Endothelial cell of umbilical vein (primary cell): Measurements from ENCODE around the gene FBXW7. TPM values are rescaled to one million over a fixed set of nuclear protein-coding genes. Genes with fewer than 3 reads are reported as not detected.

ENCODE experiments used
- BruUV-seq: library from RNA; stranded (reverse); fragments of 400-500 nt; replicated peaks from 2 replicates; lab custom pipeline; 2021; lab: Mats Ljungman, UMichigan
- CTCF ChIA-PET: fragments of 300-600, 350-600 bp; sonication (Branson Sonifier 250); formaldehyde crosslinking; loops from one replicate; lab custom pipeline; 2021; ENCODE audit warnings: antibody characterized with exemption, inconsistent platforms; lab: Charles Lee
- POLR2A ChIA-PET: fragments of 300-600, 350-600 bp; sonication (Branson Sonifier 250); formaldehyde crosslinking; loops from one replicate; lab custom pipeline; 2021; ENCODE audit warnings: antibody characterized with exemption, inconsistent platforms; lab: Charles Lee
- DNase-seq: peaks from one replicate; pipeline ENCODE4 v3.0.0-alpha.2; 2011; ENCODE audit warnings: low read depth, low spot score
- FAIRE-seq: peaks from 2 replicates; lab custom pipeline; 2011; peaks lifted over from hg19 to GRCh38; lab: Jason Lieb, UNC
- H2AFZ ChIP-seq: 2 replicates; pipeline ENCODE4 v1.6.0; 2012; ENCODE audit warnings: low read depth, low read length, control low read depth, inconsistent platforms
- H3K27ac ChIP-seq: 2 replicates; pipeline ENCODE4 v1.5.1; 2011; ENCODE audit warnings: low read depth, mild to moderate bottlenecking, control low read depth, low read length, moderate library complexity; ENCODE audit not compliant: insufficient read depth
- H3K27me3 ChIP-seq, 2 experiments: 2 replicates each; pipeline versions ENCODE4 v1.6.0 to v1.6.1; 2011; ENCODE audit warnings: low read length in 2 of 2, mixed read lengths in 1 of 2; ENCODE audit not compliant: control insufficient read depth in 2 of 2, insufficient read depth in 2 of 2
- H3K36me3 ChIP-seq, 2 experiments: 2 replicates in 1 of 2; 3 replicates in 1 of 2; pipeline ENCODE4 v1.5.1; 2011; ENCODE audit warnings: low read length in 2 of 2, mild to moderate bottlenecking in 1 of 2, moderate library complexity in 1 of 2; ENCODE audit not compliant: control insufficient read depth in 2 of 2, insufficient read depth in 2 of 2; ENCODE audit errors: extremely low read depth in 1 of 2
- H3K4me1 ChIP-seq: 3 replicates; pipeline ENCODE4 v1.5.1; 2011; ENCODE audit warnings: mild to moderate bottlenecking, low read length; ENCODE audit not compliant: control insufficient read depth, insufficient read depth; ENCODE audit errors: extremely low read depth
- H3K4me2 ChIP-seq: 2 replicates; pipeline ENCODE4 v1.6.1; 2011; ENCODE audit warnings: low read length, control low read depth, mixed read lengths; ENCODE audit not compliant: insufficient read depth
- H3K4me3 ChIP-seq, 3 experiments: fragments of 200-600 bp in 1 of 3; sonication (generic), shearing (Covaris generic) in 1 of 3; replicated peaks in 1 of 3; 2 replicates each; pipeline ENCODE4 v1.5.1; 2011 to 2016; ENCODE audit warnings: control low read depth in 3 of 3, low read length in 3 of 3, mild to moderate bottlenecking in 2 of 3, inconsistent platforms in 1 of 3, low read depth in 1 of 3, moderate library complexity in 1 of 3; ENCODE audit not compliant: insufficient read depth in 1 of 3
- H3K79me2 ChIP-seq: 2 replicates; pipeline ENCODE4 v1.6.0; 2012; ENCODE audit warnings: low read length, inconsistent platforms; ENCODE audit not compliant: control insufficient read depth, insufficient read depth
- H3K9ac ChIP-seq: replicated peaks from 2 replicates; pipeline ENCODE3; 2011; ENCODE audit warnings: low read length, control low read depth; ENCODE audit not compliant: insufficient read depth; ENCODE audit errors: extremely low read depth
- H3K9me1 ChIP-seq: replicated peaks from 3 replicates; pipeline ENCODE4 v1.6.0; 2011; ENCODE audit warnings: mild to moderate bottlenecking, low read length; ENCODE audit not compliant: control insufficient read depth, insufficient read depth; ENCODE audit errors: extremely low read depth
- H3K9me3 ChIP-seq: replicated peaks from 2 replicates; pipeline ENCODE4 v1.5.1; 2012; ENCODE audit warnings: low read length, inconsistent platforms; ENCODE audit not compliant: control insufficient read depth, insufficient read depth
- H4K20me1 ChIP-seq: replicated peaks from 2 replicates; pipeline ENCODE3; 2011; ENCODE audit warnings: mild to moderate bottlenecking, low read length; ENCODE audit not compliant: control insufficient read depth, insufficient read depth; ENCODE audit errors: extremely low read depth
- EZH2 ChIP-seq: IDR thresholded peaks from 2 replicates; pipeline ENCODE4 v1.6.1; 2012; ENCODE audit warnings: borderline replicate concordance, low read depth, mild to moderate bottlenecking, moderate library complexity, low read length, inconsistent platforms; ENCODE audit not compliant: severe bottlenecking
- FOS ChIP-seq: IDR thresholded peaks from 2 replicates; pipeline ENCODE4 v1.6.1; 2011; ENCODE audit warnings: mild to moderate bottlenecking, low read length, moderate library complexity, borderline replicate concordance; ENCODE audit not compliant: insufficient read depth
- GATA2 ChIP-seq: IDR thresholded peaks from 2 replicates; pipeline ENCODE4 v1.7.0; 2011; ENCODE audit warnings: low read depth, mild to moderate bottlenecking, moderate library complexity, mixed read lengths, low read length; ENCODE audit not compliant: insufficient read length, insufficient read depth
- JUN ChIP-seq: IDR thresholded peaks from 2 replicates; pipeline ENCODE4 v1.6.1; 2011; ENCODE audit warnings: borderline replicate concordance, low read depth; ENCODE audit not compliant: insufficient read length, insufficient read depth
- MAX ChIP-seq: IDR thresholded peaks from 2 replicates; pipeline ENCODE4 v1.6.1; 2011; ENCODE audit not compliant: insufficient read depth, insufficient read length
- MYC ChIP-seq: IDR thresholded peaks from one replicate; pipeline ENCODE4 v1.6.1; 2011; ENCODE audit warnings: mild to moderate bottlenecking, low read depth, low read length
- POLR2A ChIP-seq: IDR thresholded peaks from 2 replicates; pipeline ENCODE4 v1.6.1; 2012; ENCODE audit warnings: low read depth, mild to moderate bottlenecking, control low read depth, low read length
- dilution Hi-C: fragments of 300-500 bp; cut with MboI; formaldehyde crosslinking; loops from one replicate; pipeline ENCODE4 v1.15.0; 2019; ENCODE audit warnings: low sequenced_read_pairs; ENCODE audit not compliant: extremely low pct_ligation_motif_present
- intact Hi-C: fragments of 100-400 bp; cut with micrococcal nuclease; formaldehyde crosslinking; loops from one replicate; pipeline ENCODE4 v1.10.0; 2022
- polyA plus RNA-seq, 4 experiments: library from polyadenylated mRNA; depleted of rRNA in 3 of 4; stranded (reverse) in 3 of 4; unstranded in 1 of 4; fragments of >200 nt; gene quantifications; 2 replicates each; pipeline versions ENCODE4 v1.2.1 to v1.2.3, GENCODE V29; 2011 to 2012; ENCODE audit warnings: missing spikeins in 1 of 4
- total RNA-seq: library from RNA; stranded (reverse); gene quantifications from 2 replicates; pipeline ENCODE4 v1.2.3, GENCODE V29; 2021

FBXW7 gene
- total and polyA plus RNA-seq, 2 donors (not counting 3 experiments of a cell fraction or from before 2014, with no cell fraction given): 7.0 to 28.1 TPM

GRCh38 chr4:152293527-152293926, 242.4 kb downstream of the FBXW7 start:
- CTCF ChIA-PET: interaction anchor here (1.1 to 2.0 kb wide), 2 partner anchors 13 to 18 kb away, joined by 3 to 4 read pairs; no protein-coding TSS in a partner anchor
- intact Hi-C loops (no loop called here), dilution Hi-C loops (no loop called here)
- Histone ChIP-seq H4K20me1 (no peaks in the 10 kb centered on the region), H3K4me2 (no peak overlapping the region), H2AFZ (no peak overlapping the region), H3K79me2 (no peaks in the 10 kb centered on the region), H3K9me3 (no peaks in the 10 kb centered on the region), H3K27ac (no peak overlapping the region), H3K36me3 (no peaks in the 10 kb centered on the region), H3K4me1 (no peaks in the 10 kb centered on the region), H3K9me1 (no peaks in the 10 kb centered on the region), H3K9ac (no peak overlapping the region), H3K4me3 (no peak overlapping the region), H3K27me3 (no peaks in the 10 kb centered on the region)
- DNase-seq: no peak
- TF ChIP-seq GATA2: no peak
- no peak for TF ChIP-seq POLR2A
- no peak for TF ChIP-seq MYC
- TF ChIP-seq FOS: no peak
- TF ChIP-seq MAX: no peak
- no peak for TF ChIP-seq JUN
- no peak for FAIRE-seq
- POLR2A ChIA-PET: no interaction called here
- BruUV-seq: no TSS peak

- dilution Hi-C loops: no loop called here
- Histone ChIP-seq H3K4me1 (no peaks in the 10 kb centered on the region), H3K27me3 (no peaks in the 10 kb centered on the region), H3K4me3 (no peak overlapping the region), H3K9ac (no peak overlapping the region), H3K36me3 (no peaks in the 10 kb centered on the region), H3K27ac (no peak overlapping the region), H3K4me2 (no peak overlapping the region), H3K79me2 (no peaks in the 10 kb centered on the region), H3K9me1 (no peaks in the 10 kb centered on the region), H4K20me1 (no peaks in the 10 kb centered on the region), H3K9me3 (no peaks in the 10 kb centered on the region), H2AFZ (no peak overlapping the region)
- ChIA-PET CTCF (no interaction called here), POLR2A (no interaction called here)
- no peak for FAIRE-seq
- no peak for TF ChIP-seq EZH2
- no peak for TF ChIP-seq JUN
- TF ChIP-seq MAX: no peak
- no peak for TF ChIP-seq GATA2
- no peak for TF ChIP-seq FOS
- no TSS peak for BruUV-seq
- intact Hi-C loops: no loop called here
- DNase-seq: no peak
Measured at GRCh38 chr4:152290366-152290921, 245.4 kb downstream of the FBXW7 start.
